Vagina (tissue), 2 donors: Measurements from ENCODE around the gene HTR1A.

Source experiments
- CTCF ChIP-seq, 3 experiments: fragments of 450-650 bp in 2 of 3; fragments of 200-600 bp in 1 of 3; sonication (generic) in 1 of 3; IDR thresholded peaks; one replicate each; pipeline ENCODE4 v1.5.1; 2017 to 2019; ENCODE audit warnings: antibody characterized with exemption in 3 of 3, mild to moderate bottlenecking in 2 of 3, moderate library complexity in 2 of 3
- POLR2A ChIP-seq, 2 donors: fragments of 450-650 bp; IDR thresholded peaks; one replicate each; pipeline ENCODE4 v1.6.1; 2017; ENCODE audit warnings: antibody characterized with exemption in 2 of 2, mild to moderate bottlenecking in 2 of 2, moderate library complexity in 2 of 2

- TF ChIP-seq POLR2A (IDR thresholded peaks at IDR 0.05) (no peak), CTCF (IDR thresholded peaks at IDR 0.05) (no peak)
These were observed 1.1 kb downstream of the HTR1A start for GRCh38 chr5:63961125-63961597.
